SU-DHL-6 (cell line): ENCODE measurements around the gene EXOC3L1.

Experiments used
- H2AFZ ChIP-seq: fragments of 200-600 bp; sonication (generic); 2 replicates; pipeline ENCODE4 v1.6.1; 2014; ENCODE audit warnings: low read depth, mild to moderate bottlenecking, moderate library complexity, mixed read lengths, antibody characterized with exemption, low read length; ENCODE audit not compliant: severe bottlenecking
- H3F3A ChIP-seq: fragments of 200-600 bp; shearing (Covaris generic); 2 replicates; pipeline ENCODE4 v1.6.0; 2016; ENCODE audit warnings: antibody characterized with exemption, mild to moderate bottlenecking; ENCODE audit not compliant: insufficient read depth
- H3K27ac ChIP-seq: fragments of 200-600 bp; sonication (generic); 2 replicates; pipeline ENCODE4 v1.5.1; 2016; ENCODE audit warnings: low read depth, mild to moderate bottlenecking, low read length, moderate library complexity, mixed read lengths
- H3K27me3 ChIP-seq: fragments of 200-600 bp; sonication (generic), shearing (Covaris generic); 2 replicates; pipeline ENCODE4 v1.6.0; 2014; ENCODE audit warnings: mild to moderate bottlenecking, low read length
- H3K36me3 ChIP-seq: fragments of 200-600 bp; sonication (generic); 2 replicates; pipeline ENCODE4 v1.6.1; 2014; ENCODE audit warnings: mild to moderate bottlenecking, low read length, mixed read lengths
- H3K4me2 ChIP-seq: fragments of 300-600, 200-600 bp; shearing (Covaris generic), sonication (generic); 2 replicates; pipeline ENCODE4 v1.6.0; 2014; ENCODE audit warnings: low read length, low read depth, mild to moderate bottlenecking; ENCODE audit not compliant: poor library complexity, severe bottlenecking
- H3K4me3 ChIP-seq: fragments of 200-600 bp; sonication (generic); 2 replicates; pipeline ENCODE4 v1.5.1; 2014; ENCODE audit warnings: antibody characterized with exemption, low read length, mild to moderate bottlenecking, mixed read lengths; ENCODE audit not compliant: insufficient read depth, poor library complexity, severe bottlenecking
- H3K79me2 ChIP-seq: fragments of 200-600 bp; sonication (generic); 2 replicates; pipeline ENCODE4 v1.6.1; 2014; ENCODE audit warnings: mild to moderate bottlenecking, low read length, moderate library complexity; ENCODE audit not compliant: insufficient read depth
- H3K9ac ChIP-seq: fragments of 200-600 bp; sonication (generic); 2 replicates; pipeline ENCODE4 v1.7.0; 2014; ENCODE audit warnings: mild to moderate bottlenecking, low read length
- H3K9me2 ChIP-seq: fragments of 200-600 bp; sonication (generic); replicated peaks from 2 replicates; pipeline ENCODE4 v1.6.1; 2014; ENCODE audit warnings: low read length; ENCODE audit not compliant: insufficient read depth
- H3K9me3 ChIP-seq: fragments of 200-600 bp; sonication (generic); 2 replicates; pipeline ENCODE4 v1.6.1; 2014; ENCODE audit warnings: low read length, mixed read lengths; ENCODE audit not compliant: insufficient read depth
- H4K20me1 ChIP-seq: fragments of 200-600 bp; sonication (generic); 2 replicates; pipeline ENCODE4 v1.6.1; 2014; ENCODE audit warnings: low read depth, mild to moderate bottlenecking, antibody characterized with exemption, low read length, moderate library complexity, mixed read lengths
- CTCF ChIP-seq: fragments of 200-600 bp; sonication (generic); IDR thresholded peaks from one replicate; pipeline ENCODE4 v1.5.1; 2017; ENCODE audit warnings: antibody characterized with exemption, mild to moderate bottlenecking, low read length, moderate library complexity; ENCODE audit not compliant: insufficient read depth, poor library complexity, severe bottlenecking
- EZH2phosphoT487 ChIP-seq: fragments of 200-600 bp; sonication (generic), shearing (Covaris generic); conservative IDR thresholded peaks from 2 replicates; pipeline ENCODE4 v1.6.1; 2018; ENCODE audit warnings: mild to moderate bottlenecking, antibody characterized with exemption, low read length, moderate library complexity, mixed read lengths

The EXOC3L1 gene

GRCh38 chr16:67170168-67170948 lies 19.6 kb downstream of the EXOC3L1 start, which contains the start of gene NOL3:
TSS of gene NOL3 (plus strand) at chr16:67170538.
- Histone ChIP-seq H3K36me3 (no peaks in the 10 kb centered on the region), H3K4me2 (peak within 1 kb of the TSS; percentile 18), H3F3A (no peaks in the 10 kb centered on the region), H3K9me3 (no peaks in the 10 kb centered on the region), H4K20me1 (no peaks in the 10 kb centered on the region), H3K79me2 (no peaks in the 10 kb centered on the region), H3K9me2 (no peaks in the 10 kb centered on the region), H3K27me3 (no peaks in the 10 kb centered on the region), H3K27ac (no peak within 1 kb of the TSS), H3K9ac (no peak within 1 kb of the TSS), H2AFZ (no peak within 1 kb of the TSS), H3K4me3 (no peak within 1 kb of the TSS)
- TF ChIP-seq CTCF (no peak), EZH2phosphoT487 (no peak)

GRCh38 chr16:67169642-67170167 lies 20.2 kb downstream of the EXOC3L1 start:
- Histone ChIP-seq H3K4me3 (no peak overlapping the region), H2AFZ (no peak overlapping the region), H3K79me2 (no peaks in the 10 kb centered on the region), H3K4me2 (peak overlapping the region; percentile 18), H3K9ac (no peak overlapping the region), H3K27me3 (no peaks in the 10 kb centered on the region), H3K36me3 (no peaks in the 10 kb centered on the region), H3K9me3 (no peaks in the 10 kb centered on the region), H3K27ac (no peak overlapping the region), H3K9me2 (no peaks in the 10 kb centered on the region), H3F3A (no peaks in the 10 kb centered on the region), H4K20me1 (no peaks in the 10 kb centered on the region)
- TF ChIP-seq EZH2phosphoT487 (0 out of 2 replicates have a peak, but pooled peaks have one; percentile 32), CTCF (peak; percentile 72)

- H3K9me2 ChIP-seq: no peaks in the 10 kb centered on the region
- TF ChIP-seq CTCF: no peak
- TF ChIP-seq EZH2phosphoT487: no peak
- no peaks in the 10 kb centered on the region for H3K9me3 ChIP-seq
- H3K36me3 ChIP-seq: no peaks in the 10 kb centered on the region
- H3K4me2 ChIP-seq: no peak overlapping the region
- no peak overlapping the region for H2AFZ ChIP-seq
- no peak overlapping the region for H3K4me3 ChIP-seq
- no peaks in the 10 kb centered on the region for H3K79me2 ChIP-seq
- no peak overlapping the region for H3K27ac ChIP-seq
- H3K27me3 ChIP-seq: no peaks in the 10 kb centered on the region
- H4K20me1 ChIP-seq: no peaks in the 10 kb centered on the region
- no peaks in the 10 kb centered on the region for H3F3A ChIP-seq
- no peak overlapping the region for H3K9ac ChIP-seq
Observed at GRCh38 chr16:67169011-67169451, 20.9 kb downstream of the EXOC3L1 start.
